ENCODE data around the gene SLC34A1. TPM values are rescaled to one million over a fixed set of nuclear protein-coding genes. Genes with fewer than 3 reads are reported as not detected.

The SLC34A1 gene
- total and polyA plus RNA-seq, 2 of the 13 experiments (the other 11 are each of a cell fraction or from before 2014, with no cell fraction given), result 0.03 to 0.20 TPM

DNA sequence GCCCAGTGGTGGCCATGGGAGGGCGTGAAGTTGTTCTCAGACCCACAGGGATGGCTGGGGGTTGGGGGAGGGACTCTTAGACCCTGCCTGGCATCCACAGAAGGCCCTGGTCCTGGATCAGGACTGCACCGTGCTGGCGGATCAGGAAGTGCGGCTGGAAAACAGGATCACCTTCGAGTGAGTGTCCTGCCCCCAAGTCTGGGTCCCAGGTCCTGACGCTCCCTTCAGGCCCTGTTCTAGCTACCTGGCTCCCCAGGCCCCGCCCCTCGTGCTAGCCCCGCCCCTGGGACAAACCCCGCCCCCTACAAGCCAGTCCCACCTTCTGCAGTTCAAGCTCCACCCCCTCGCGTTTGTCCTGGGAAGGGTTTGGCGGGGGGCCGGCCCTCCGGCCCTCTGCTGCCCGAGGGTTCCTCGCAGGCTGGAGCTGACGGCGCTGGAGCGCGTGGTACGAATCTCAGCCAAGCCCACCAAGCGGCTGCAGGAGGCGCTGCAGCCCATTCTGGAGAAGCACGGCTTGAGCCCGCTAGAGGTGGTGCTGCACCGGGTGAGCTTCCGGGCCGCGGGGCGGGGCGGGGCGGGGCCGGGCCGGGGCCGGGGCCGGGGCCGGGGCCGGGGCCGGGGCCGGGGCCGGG is 13.6 kb upstream of the SLC34A1 start (continued):
- TF ChIP-seq, protein P1, sequence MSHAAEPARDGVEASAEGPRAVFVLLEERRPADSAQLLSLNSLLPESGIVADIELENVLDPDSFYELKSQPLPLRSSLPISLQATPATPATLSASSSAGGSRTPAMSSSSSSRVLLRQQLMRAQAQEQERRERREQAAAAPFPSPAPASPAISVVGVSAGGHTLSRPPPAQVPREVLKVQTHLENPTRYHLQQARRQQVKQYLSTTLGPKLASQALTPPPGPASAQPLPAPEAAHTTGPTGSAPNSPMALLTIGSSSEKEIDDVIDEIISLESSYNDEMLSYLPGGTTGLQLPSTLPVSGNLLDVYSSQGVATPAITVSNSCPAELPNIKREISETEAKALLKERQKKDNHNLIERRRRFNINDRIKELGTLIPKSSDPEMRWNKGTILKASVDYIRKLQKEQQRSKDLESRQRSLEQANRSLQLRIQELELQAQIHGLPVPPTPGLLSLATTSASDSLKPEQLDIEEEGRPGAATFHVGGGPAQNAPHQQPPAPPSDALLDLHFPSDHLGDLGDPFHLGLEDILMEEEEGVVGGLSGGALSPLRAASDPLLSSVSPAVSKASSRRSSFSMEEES (CRISPR knock-in tag; IDR thresholded peaks at IDR 0.05), result peak; percentile 75; the same call in 1 of the 2 replicates
- TF ChIP-seq ZNF256 (CRISPR knock-in tag; conservative IDR thresholded peaks at IDR 0.05) (no peak), ZNF616 (CRISPR knock-in tag; IDR thresholded peaks at IDR 0.05; ENCODE audit: low read depth) (0 out of 2 replicates have a peak, but pooled peaks have one; percentile 60), SIX1 (CRISPR knock-in tag; IDR thresholded peaks at IDR 0.05; ENCODE audit: borderline replicate concordance) (no peak), PHF20 (CRISPR knock-in tag; IDR thresholded peaks at IDR 0.05) (no peak; the same call in 1 of the 2 replicates), ZBTB3 (CRISPR knock-in tag; IDR thresholded peaks at IDR 0.05; ENCODE audit: borderline replicate concordance, low read depth) (no peak), SYNCRIP (IDR thresholded peaks at IDR 0.05; ENCODE audit: insufficient read depth, low read depth, low read length) (no peak), SAFB2 (CRISPR knock-in tag; IDR thresholded peaks at IDR 0.05; ENCODE audit: borderline replicate concordance, low read depth) (no peak), SP4 (CRISPR knock-in tag; IDR thresholded peaks at IDR 0.05) (peak; percentile 59), KDM2A (CRISPR knock-in tag; IDR thresholded peaks at IDR 0.05; ENCODE audit: borderline replicate concordance, low read depth) (peak; percentile 83; the same call in 1 of the 2 replicates), CAMTA2 (CRISPR knock-in tag; IDR thresholded peaks at IDR 0.05; ENCODE audit: borderline replicate concordance) (no peak), ZNF782 (CRISPR knock-in tag; IDR thresholded peaks at IDR 0.05; ENCODE audit: borderline replicate concordance) (no peak), RFXAP (CRISPR knock-in tag; IDR thresholded peaks at IDR 0.05; ENCODE audit: borderline replicate concordance) (0 out of 2 replicates have a peak, but pooled peaks have one; percentile 54), ZBTB21 (CRISPR knock-in tag; IDR thresholded peaks at IDR 0.05) (no peak), ZNF652 (CRISPR knock-in tag; IDR thresholded peaks at IDR 0.05; ENCODE audit: borderline replicate concordance, low read depth) (no peak), NONO (IDR thresholded peaks at IDR 0.05) (no peak), NONO (CRISPR knock-in tag; conservative IDR thresholded peaks at IDR 0.05) (peak; percentile 81)
- TF ChIP-seq, protein P2, sequence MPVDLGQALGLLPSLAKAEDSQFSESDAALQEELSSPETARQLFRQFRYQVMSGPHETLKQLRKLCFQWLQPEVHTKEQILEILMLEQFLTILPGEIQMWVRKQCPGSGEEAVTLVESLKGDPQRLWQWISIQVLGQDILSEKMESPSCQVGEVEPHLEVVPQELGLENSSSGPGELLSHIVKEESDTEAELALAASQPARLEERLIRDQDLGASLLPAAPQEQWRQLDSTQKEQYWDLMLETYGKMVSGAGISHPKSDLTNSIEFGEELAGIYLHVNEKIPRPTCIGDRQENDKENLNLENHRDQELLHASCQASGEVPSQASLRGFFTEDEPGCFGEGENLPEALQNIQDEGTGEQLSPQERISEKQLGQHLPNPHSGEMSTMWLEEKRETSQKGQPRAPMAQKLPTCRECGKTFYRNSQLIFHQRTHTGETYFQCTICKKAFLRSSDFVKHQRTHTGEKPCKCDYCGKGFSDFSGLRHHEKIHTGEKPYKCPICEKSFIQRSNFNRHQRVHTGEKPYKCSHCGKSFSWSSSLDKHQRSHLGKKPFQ (CRISPR knock-in tag; IDR thresholded peaks at IDR 0.05; ENCODE audit: insufficient replicate concordance), result no peak
- TF ChIP-seq, protein P3, sequence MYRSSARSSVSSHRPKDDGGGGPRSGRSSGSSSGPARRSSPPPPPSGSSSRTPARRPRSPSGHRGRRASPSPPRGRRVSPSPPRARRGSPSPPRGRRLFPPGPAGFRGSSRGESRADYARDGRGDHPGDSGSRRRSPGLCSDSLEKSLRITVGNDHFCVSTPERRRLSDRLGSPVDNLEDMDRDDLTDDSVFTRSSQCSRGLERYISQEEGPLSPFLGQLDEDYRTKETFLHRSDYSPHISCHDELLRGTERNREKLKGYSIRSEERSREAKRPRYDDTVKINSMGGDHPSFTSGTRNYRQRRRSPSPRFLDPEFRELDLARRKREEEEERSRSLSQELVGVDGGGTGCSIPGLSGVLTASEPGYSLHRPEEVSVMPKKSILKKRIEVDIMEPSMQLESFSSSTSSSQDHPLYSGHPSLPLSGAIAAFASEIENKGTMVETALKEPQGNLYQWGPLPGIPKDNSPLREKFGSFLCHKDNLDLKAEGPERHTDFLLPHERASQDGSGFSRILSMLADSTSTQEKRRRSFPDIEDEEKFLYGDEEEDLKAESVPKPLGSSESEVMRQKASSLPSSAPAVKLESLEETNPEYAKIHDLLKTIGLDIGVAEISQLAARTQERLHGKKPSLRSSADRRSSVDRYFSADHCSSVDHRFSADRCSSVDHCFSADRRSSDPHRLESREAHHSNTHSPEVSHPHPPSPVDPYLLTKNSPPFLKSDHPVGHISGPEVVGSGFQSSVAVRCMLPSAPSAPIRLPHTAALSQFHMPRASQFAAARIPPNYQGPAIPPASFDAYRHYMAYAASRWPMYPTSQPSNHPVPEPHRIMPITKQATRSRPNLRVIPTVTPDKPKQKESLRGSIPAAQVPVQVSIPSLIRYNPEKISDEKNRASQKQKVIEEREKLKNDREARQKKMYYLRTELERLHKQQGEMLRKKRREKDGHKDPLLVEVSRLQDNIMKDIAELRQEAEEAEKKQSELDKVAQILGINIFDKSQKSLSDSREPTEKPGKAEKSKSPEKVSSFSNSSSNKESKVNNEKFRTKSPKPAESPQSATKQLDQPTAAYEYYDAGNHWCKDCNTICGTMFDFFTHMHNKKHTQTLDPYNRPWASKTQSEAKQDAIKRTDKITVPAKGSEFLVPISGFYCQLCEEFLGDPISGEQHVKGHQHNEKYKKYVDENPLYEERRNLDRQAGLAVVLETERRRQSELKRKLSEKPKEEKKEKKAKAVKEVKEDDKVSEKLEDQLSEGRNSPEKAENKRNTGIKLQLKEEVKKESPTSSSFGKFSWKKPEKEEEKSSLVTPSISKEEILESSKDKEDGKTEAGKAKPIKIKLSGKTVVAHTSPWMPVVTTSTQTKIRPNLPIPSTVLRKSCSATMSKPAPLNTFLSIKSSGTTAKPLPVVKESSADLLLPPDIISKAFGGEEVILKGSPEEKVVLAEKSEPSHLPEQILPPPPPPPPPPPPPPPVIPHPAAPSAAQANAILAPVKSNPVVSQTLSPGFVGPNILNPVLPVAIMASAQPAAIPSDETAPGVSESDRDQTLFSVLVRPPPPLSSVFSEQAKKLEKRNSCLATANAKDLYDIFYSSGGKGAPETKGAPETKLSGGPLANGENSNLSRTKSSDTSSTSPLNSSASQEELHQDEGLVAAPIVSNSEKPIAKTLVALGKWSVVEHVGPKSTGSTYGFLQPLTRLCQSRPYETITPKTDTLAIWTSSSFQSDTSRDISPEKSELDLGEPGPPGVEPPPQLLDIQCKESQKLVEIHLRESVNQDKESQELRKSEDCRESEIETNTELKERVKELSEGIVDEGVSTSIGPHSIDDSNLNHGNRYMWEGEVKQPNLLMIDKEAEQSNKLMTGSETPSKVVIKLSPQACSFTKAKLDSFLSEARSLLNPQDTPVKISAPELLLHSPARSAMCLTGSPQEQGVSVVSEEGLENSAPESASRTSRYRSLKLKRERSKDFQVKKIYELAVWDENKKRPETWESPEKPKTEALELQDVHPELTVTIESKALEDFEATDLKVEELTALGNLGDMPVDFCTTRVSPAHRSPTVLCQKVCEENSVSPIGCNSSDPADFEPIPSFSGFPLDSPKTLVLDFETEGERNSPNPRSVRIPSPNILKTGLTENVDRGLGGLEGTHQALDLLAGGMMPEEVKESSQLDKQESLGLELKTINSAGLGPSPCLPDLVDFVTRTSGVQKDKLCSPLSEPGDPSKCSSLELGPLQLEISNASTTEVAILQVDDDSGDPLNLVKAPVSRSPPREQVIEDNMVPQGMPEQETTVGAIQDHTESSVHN (CRISPR knock-in tag; IDR thresholded peaks at IDR 0.05), result no peak
